Stimulated activated CD4-positive, alpha-beta T cell treated with anti-CD3 and anti-CD28 coated beads, Interleukin-2, amount 100 ng/mL, for 24 hours (primary cell): ENCODE data around the gene KRTAP3-1.
"Not testable (repeated sequence)": the region's sequence is repeated elsewhere in the genome, so short reads cannot be mapped to it uniquely, and the experiment has no call there.

ENCODE experiments used
- DNase-seq, 2 donors: peaks; one replicate each; pipeline ENCODE4 v3.0.0-alpha.2; 2020

Gene KRTAP3-1

DNA sequence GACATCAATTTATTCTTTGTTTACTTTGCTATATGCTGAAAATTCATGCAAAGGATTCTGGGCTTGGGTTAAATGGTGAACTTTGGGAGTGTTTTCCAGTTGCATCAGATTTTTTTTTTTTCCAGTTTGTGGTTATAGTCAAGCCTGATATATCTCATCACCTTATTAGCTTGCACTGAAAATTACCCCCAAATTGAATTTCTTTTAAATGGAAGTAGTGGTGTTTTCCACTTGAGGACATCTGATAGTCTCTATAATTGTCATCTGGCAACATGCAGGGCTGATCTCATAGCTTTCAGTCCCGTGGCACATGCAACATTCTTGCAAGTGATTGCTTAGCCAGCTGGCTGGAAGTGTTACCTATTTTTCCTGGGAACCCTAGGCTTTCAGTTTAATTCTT is 4.7 kb upstream of the KRTAP3-1 start:
- DNase-seq: no peak

DNA sequence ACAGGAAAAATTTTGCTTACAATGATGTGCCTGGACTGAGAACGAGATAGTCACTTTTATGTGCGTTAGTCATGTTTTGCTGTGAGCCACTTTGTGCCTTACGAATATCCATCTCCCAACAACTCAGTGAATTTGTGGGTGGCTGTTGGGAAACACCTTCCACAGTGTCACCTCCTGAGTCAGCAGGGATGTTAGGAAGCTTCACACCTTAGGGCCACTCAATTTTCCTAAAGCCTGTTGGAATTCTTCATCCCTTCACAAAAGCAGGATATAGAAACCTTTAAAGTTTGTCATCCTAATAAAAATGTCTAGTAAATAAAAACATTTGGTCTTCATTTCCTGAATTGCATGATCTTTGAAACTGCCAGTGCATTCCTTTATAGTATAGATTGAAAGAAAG is 4.3 kb upstream of the KRTAP3-1 start:
- no peak for DNase-seq

DNA sequence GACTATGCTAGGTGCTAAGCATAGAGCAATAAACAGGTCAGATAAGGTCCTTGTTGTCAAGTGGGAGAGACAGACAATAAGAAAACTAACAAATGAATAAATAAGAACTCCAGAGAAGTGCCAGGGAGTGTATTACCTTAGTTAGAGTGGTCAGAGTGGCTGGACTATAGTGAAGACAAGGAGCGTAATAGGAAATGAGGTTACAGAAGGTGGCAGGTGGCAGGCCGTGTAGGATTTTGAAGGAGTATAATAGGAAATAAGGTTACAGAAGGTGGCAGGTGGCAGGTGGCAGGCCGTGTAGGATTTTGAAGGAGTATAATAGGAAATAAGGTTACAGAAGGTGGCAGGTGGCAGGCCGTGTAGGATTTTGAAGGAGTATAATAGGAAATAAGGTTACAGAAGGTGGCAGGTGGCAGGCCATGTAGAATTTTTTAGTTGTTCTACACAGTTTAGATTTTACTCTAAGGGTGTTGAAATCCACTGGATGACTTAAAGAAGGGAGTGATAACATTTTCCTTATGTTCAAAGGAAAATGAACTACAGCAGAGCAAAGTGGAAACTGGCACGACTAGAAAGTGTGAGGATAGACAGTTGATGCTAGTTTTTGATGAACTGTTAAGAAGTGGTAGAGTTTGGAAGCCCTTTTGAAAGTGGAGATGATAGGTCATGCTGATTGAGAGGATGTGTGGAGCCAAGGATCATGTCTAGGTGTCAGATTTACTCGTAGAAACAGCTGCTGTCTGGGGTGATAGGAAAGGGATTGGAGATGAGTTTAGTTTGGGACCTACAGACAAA is 3.6 kb upstream of the KRTAP3-1 start:
- DNase-seq: no peak

DNA sequence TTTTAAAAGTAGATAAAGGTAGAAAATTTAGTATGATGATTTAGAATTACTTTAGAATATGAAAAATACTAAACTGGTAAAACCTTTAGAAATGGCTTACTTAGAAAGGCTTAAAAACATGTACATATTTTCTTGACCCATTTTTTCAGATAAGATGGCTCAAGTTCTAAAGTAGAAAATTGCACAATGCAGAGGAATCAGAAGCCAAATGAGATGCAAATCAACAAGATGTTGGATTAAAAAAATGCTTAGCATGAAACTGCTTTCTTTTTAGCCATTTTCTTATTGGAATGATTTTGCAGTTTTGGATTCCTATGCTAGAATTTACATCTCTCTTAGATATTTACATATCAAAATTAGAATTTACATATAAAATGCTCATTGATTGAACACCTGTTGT is 1.5 kb upstream of the KRTAP3-1 start:
- no peak for DNase-seq

DNA sequence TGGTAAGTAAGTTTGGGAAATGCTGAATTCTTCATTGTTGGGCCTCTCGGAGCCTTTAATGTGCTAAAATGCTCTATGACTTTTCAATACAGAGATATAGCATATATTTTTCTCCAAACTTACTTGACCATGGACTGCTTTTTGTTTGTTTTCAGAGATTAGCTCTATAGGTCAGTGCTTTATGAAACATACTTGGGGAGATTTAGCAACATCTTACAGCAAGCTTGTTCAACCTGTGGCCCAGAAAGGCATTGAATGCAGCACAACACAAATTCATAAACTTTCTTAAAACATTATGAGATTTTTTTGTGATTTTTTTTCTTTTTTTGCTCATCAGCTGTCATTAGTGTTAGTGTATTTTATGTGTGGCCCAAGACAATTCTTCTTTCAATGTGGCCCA is 1.0 kb upstream of the KRTAP3-1 start:
- no peak for DNase-seq

DNA sequence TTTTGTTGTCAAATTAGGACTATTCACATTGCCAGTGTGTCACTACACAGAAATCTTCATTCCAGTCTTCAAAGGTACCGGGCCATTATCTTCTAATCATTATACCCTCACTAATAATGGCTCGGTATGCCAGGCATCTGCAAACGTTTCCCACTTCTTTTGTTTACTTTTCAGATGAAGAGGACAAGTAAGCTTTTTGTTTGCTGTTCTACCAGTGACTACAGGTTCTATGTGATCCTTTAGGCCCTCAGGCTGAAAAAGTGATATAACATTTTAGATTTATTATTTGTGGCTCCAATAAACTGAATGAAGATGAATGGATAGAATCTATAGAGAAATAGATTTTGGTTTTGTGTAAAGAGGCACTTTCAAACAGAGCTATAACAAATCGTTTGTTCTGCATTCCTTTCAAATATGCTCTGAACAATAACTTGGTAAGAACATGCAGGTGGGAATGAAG is 403 bp upstream of the KRTAP3-1 start:
- no peak for DNase-seq

DNA sequence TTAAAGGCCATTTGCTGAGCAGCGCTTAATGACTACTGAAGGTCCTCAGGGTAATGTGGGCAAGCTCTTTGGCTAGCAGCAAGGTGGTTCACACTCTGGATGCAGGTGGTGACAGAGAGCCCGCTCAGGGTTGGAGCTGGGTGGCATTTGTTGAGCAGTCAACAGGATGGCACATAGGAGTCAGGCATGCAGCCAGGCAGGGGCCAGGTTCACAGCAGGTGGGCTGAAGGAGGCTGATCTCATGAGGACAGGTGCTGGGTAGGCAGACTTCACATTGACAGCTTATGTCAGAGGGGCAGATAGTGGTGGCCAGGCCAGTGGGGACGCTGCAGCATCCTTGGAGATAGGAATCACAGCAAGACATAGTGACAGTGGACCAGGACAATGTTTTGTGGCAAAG is 4.5 kb downstream of the KRTAP3-1 start:
- no peak for DNase-seq

DNA sequence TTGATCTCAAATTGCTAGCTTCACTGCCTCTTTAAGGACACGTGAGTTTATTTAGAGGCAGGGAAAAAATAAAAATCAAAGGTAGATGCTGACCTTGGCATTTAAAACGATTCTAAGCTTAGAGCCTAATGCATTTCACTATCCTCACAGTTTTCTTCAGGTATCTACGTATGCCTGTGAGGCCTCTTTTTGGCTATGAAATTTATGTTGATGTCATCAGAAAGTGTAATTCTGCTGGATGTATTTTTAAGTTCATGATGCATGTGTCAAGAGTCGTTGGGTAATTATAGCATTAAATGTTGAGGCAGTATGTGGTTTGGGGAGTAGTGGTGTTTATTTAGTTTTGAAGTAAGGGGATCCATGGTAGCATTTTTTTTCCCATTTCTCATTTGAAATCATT is 5.0 kb downstream of the KRTAP3-1 start:
- no peak for DNase-seq

DNA sequence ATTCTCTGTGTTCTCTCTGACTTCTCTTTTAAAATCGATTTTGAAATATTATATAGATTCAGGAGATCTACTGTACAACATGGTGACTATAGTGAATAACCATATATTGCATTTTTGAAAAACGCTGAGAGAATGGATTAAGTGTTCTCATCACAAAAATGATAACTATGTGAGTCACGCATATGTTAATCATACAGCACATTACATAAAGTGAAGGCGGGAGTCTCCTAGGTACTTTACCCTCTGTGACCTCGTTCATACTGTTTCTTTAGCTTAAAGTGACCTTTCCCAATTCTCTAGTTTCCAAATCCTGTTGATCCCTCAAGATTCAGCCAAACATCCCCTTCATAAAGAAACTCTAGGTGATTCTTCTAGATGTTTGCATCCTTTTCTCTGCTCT is 6.1 kb downstream of the KRTAP3-1 start:
- DNase-seq: no peak

DNA sequence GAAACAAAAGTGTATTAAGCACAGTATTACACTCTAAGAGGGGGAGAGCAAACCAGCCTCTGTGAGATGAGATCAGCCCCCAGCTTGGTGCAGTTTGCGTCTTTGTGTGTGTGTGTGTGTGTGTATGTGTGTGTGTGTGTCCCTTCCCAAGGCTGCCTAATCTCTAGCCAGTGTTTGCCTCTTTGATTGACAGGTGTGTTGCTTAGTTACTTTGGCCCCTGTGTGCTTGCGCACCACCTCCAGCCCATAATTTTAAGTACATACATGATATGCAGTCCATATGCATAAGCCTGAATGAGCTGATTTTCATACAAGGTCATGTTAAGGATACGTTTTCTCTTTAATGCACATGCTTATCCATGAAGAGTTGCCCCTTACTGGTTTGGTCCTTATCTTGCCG is 7.1 kb downstream of the KRTAP3-1 start:
- DNase-seq: no peak

DNA sequence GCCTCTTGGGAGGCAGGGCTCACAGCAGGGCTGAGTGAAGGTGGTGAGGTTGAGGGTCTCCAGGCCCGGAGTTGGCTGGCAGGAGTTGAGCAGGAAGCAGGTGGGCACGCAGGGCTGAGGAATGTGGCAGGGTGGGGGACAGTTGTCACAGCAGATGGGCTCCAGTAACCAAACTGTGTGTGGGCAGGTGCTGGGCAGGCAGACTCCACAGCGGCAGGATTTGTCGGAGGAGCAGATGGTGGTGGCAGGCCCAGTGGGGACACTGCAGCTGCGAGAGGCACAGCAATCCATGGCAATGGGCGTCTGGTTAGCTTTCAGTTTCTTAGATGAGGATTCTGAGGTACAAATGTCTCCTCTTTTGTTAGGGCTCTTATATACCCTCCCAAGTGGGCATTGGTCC is 9.4 kb downstream of the KRTAP3-1 start, which contains the start of gene KRTAP3-2:
TSS of gene KRTAP3-2 (minus strand) at position 344 of the 400 bp plus-strand sequence. CDS start at position 291, 53 bp downstream.
- not testable (repeated sequence) for DNase-seq

DNA sequence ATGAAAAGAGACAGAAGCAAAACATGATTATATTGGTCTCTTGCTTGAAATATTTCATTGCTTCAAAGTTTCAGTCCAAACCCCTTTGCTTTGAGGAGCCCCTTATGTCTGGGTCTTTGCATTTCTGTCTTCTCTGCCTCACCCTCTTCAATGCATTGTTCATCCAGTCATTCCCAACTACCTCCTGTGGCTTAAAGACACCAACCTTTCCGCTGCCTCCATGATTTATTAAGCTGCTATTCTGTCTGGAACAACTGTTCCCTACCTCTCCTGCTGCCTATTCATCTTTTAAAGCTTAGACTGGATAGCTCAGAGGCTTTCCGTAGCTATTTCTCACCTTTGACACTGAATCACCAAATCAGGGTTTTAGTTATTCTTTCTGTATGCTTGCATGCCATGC is 11.6 kb downstream of the KRTAP3-1 start:
- no peak for DNase-seq

DNA sequence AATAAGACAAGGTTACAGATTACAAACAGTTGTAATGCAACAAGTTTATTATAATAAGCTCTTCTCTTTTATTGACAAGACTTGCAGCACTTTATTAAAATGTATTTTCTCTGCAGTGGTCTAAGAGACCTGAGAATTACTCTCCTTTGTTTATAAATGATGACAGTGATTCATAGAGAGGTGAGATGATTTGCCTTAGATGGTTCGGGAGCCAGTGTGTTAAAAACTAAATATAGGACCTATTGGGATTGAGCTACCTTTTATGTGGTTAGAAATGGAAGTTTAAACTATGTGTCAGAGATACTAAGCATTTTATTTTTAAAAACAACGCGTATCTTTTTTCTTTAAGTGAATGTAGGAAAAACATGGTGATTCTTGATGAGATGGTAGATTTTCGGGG is 12.1 kb downstream of the KRTAP3-1 start:
- no peak for DNase-seq

DNA sequence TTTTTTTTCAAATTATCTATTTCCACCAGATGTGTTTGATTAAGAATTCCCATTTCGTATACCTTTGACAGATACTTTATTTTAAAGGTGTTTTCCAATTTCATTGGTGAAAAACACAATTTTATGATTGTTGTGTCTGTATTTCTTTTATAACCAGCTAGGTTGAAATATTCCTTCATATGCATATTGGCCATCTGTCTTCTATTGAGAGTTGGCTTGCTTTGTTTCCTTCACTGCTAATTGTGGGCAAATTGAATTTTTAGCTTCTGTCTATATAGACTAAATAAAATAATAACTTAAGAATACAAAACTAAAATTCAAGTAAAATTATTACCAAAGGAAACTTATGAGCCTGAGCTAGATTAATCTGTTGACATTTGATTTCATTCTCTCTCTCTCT is 13.8 kb downstream of the KRTAP3-1 start:
- DNase-seq: no peak

DNA sequence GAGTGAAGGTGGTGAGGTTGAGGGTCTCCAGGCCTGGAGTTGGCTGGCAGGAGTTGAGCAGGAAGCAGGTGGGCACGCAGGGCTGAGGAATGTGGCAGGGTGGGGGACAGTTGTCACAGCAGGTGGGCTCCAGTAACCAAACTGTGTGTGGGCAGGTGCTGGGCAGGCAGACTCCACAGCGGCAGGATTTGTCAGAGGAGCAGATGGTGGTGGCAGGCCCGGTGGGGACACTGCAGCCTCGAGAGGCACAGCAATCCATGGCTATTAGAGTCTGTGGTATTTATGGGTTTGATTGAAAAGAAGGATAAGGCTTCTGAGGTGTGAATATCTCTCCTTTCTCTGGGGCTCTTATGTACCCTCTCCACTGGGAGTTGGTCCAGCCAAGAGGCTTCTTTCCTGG is 15.1 kb downstream of the KRTAP3-1 start, which contains the start of gene KRTAP3-3:
TSS of gene KRTAP3-3 (minus strand) at position 326 of the 400 bp plus-strand sequence. CDS start at position 259, 67 bp downstream.
- no peak for DNase-seq

DNA sequence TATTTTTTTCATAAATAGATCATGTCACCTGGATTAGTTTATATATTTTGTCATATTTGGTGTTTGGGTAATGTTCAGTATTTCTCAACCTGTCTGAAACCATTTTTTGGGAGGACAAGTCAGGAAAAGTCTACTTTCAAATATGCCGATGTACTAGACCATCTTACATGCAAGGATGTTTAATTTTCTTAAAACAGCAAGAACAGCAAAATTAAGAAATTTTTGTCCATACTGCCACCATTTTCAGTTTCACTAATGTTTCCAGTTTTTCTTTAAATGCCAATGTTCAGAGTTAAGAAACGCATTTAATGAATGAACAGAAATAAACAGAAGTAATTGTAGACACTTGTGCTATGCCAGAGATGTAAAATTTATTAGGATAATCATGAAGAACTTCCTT is 15.8 kb downstream of the KRTAP3-1 start:
- DNase-seq: no peak

DNA sequence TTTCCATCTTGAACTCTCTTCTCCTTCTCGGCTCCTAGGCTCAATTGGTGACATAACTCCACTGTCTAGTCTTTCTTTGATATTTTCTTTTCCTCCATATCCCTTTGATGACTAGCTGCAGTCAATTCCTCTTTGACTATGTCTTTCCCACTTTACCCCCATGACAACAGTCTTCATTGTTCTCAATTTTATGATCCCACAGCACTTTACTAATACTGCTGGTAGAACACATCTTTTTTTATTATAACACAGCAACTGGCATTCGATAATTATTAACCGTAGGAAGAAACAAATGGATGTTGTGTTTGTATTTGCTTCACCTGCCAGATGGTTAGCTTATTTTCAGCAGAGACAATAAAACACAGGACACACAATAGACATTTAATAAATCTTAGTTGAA is 16.3 kb downstream of the KRTAP3-1 start:
- DNase-seq: no peak

DNA sequence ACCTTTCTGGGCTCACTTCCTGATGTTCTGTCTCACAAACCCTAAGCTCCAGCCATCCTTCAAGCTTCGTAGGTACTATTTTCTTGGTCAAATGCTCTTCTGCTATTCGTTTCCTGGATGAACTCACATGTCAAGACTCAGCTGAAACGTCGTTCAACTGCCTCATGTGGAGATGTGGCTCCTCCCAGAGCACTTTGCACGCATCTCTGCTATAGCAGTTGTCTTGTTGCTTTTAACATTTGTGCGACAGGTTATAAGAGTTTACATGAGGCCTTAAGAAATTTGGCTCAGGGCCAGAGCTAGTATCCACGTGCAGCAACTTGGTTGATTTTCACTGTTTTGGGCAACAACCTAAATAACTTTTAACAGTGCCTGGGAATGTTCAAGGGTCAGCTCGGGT is 22.0 kb downstream of the KRTAP3-1 start:
- DNase-seq: no peak

DNA sequence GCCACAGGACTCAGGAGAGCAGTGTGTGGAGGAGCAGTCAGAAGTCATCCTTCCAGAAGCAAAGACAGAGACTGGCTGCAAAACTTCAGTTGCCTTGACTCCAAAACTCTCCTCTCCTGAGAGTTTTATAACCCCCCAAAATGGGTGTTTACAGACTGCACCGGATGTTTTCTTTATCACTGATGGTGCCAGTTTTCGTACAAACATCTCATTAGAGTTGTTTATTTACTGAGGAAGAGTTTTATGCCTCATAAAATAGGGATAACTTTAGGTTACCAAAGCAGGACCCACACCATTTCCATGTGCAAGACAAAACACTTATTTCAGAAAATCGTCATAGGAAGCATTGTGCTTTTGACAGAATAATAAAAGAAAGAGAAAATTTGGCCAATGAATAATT is 24.7 kb downstream of the KRTAP3-1 start, which contains the start of gene KRT40:
TSS of gene KRT40 (minus strand) at position 101 of the 400 bp plus-strand sequence. CDS start at position 48, 53 bp downstream.
- no peak for DNase-seq

DNA sequence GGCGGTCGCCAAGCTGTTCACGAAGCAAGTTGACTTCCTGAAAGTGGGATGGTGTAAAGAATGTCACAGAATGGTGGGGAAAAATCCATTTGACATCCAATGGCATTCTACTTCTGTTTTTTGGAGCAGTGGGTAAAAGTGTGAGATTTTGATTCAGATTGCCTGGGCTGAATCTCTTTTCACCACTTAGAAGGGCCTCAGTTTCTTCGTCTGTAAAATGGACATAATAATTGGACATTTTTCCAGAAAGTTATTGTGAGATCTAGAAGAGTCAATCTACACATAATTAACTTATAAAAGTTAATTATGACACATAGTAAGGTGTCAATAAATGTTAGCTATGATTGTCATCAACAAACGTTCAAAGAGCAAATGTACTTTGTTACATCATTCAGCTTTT is 27.8 kb downstream of the KRTAP3-1 start:
- no peak for DNase-seq

DNA sequence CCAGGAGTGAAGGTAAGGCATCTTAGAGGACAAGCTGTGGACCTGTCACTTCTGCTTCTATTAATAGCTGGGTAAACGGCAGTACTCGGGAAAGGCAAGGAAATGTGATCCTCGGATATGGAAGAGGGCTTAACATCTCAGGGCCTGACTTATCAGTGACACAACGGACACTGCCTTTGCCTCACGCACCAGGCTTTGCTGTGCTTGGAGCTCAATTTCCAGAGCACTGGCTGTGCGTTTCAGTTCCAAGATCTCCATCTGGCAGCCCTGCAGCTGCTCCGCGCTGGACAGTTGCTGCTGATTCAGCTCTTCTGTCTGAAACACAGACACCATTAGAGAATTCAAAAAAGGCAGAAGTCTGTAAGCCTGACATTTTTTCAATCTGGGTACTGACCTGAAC is 28.3 kb downstream of the KRTAP3-1 start:
- DNase-seq: no peak

DNA sequence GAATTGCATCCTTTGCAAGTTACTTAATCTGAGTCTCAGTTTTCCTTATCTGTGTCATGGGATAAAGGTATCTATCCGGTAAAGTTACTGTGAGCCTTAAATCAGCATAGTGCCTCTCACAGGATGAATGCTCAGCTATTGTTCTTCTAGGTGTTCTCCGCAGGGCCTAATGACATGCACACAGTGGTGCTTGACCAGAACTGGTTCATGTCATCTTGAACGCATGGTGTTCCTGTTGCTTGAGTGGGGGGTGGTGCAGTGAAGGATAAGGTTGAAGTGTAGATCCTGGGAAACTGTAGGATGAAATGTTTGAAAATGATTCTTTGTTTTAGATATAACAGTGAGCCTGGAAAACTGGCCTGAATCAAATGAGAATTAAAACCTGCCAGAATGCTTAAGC is 28.8 kb downstream of the KRTAP3-1 start:
- DNase-seq: no peak

DNA sequence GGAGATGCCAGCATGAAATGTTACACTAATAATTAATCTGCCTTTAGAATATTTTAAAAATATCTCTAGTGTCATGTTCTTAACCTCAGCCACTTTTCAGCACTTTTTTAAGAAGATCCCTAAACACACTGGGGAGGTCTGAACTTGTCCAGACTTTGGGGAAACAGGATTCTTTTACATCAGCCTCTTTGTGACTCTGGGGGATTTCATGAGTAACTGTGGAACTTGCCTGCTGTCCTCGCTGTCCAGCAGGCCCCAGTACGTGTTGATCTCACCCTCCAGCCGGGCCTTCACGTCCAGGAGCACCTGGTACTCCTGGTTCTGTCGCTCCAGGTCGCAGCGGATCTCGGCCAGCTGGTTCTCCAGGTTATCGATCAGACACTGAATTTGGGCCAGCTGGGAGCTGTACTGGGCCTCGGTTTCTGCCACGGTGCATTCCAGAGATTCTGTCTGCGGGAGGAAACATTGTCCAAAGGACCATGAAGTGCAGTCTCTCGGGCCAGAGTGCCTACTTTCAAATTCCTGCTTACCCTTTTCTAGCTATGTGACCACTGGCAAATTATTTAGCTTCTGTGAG is 30.3 kb downstream of the KRTAP3-1 start:
- no peak for DNase-seq

DNA sequence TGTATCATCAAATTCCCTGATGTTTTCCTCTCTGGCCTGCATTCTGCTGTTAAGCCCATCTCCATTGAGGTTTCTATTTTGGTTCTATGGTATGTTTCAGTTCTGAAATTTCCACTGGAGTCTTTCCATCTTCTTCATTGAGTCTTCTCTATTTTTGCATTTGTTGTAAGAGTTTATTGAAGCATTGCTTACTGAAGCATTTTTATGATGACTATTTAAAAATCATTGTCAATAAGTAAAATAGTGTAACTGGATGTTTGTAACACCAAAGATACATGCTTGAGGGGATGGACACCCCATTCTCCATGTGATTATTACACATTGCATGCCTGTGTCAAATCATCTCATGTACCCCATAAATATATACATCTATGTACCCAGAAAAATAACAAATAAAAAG is 33.4 kb downstream of the KRTAP3-1 start:
- no peak for DNase-seq
